Dedifferentiated amniotic fluid mesenchymal stem cell (primary cell): Measurements from ENCODE around the gene GJB5.
"Not testable (repeated sequence)": the region's sequence is repeated elsewhere in the genome, so short reads cannot be mapped to it uniquely, and the experiment has no call there.

ENCODE experiments used
- DNase-seq: peaks from one replicate; pipeline ENCODE4 v3.0.0-alpha.2; 2016; ENCODE audit errors: extremely low spot score

Gene GJB5

DNA sequence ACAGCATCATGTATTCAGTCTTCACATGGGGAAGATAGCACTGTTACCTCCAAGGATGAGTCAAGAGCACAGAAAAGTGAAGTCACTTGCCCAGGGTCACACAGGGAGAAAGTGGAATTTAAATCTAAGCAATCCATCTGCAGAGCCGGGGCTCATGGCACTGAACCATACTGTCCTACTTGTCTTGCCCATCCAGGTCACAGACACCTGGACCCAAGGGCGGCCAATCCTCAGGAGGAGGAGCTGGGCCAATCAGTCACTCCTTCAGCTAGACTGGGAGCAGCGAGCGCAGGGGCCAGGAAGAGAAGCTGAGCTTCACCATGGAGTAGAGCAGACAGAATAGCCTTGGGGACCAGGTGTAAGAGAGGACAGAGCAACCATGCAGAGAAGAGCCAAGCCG, 9.2 kb upstream of the GJB5 start:
- DNase-seq, result no peak

DNA sequence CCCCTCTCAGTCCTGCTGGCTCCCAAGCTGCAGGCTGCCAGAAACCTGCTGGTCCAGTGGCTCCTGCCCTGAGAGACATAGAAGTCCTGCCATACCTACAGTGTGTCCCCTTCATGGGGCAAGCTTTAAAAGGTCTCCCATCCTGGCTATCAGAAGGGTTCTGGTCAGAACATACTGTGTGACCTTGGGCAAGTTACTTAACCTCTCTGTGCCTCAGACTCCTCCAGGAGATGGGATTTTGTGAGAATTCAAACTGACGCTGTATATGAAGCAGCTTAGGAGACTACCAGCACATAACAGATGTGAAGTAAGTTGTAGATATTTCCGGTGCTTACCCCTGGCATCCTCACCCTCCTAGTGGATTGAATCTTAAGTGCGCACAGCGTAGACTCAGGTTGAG, 8.7 kb upstream of the GJB5 start:
- no peak for DNase-seq

DNA sequence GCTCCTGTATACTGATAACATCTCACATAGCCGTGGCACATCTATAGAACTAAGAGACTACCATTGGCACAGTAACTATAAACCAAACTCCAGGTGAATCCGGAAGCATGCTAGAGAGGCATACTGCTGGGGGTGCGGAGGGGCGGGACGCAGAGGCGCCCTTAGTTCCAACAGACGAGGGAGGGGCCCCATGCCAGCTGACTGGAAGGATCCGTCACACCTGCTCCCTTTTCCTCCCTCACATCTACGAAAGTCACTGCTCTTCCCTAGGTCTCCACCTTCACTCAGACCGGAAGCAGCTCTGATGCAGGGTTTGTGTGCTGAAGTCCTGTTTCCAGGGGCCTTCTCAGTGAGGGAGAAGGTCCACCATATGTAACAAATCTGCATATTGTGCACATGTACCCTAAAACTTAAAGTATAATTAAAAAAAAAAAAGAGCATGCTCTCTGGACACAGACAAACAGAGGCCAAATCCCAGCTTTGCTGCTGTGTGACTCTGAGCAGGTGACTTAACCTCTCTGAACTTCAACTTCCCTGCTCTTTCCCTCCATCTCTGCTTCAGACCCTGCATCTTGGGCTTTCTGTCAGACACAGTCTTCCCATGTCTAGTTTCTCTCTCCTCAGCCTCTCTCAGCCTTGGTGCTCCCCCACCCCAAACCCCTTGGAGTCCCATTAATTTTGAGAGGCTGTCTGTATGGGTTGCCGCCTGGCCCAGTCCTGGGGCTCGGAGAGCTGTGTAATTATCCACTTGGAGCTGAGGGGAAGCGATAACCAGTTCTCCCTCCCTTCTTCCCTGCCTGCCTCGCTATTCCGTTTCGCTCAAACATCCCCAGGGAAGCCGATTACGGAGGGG, 7.8 kb upstream of the GJB5 start:
- DNase-seq, result no peak

DNA sequence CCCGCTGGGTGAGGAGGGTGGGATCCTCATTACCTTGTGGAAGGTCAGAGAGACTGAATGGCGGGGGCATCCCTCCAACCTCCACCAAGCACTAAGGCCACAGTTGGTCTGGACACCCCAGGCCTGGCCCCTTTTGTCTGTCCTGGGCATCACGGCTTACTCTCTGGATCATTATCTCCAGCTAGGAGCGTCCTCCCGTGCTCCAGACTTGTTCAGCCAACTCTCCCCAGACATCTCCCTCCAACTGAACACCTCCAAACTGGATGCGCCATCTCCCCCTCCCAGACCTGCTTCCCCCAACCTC, 7.3 kb upstream of the GJB5 start:
- no peak for DNase-seq

DNA sequence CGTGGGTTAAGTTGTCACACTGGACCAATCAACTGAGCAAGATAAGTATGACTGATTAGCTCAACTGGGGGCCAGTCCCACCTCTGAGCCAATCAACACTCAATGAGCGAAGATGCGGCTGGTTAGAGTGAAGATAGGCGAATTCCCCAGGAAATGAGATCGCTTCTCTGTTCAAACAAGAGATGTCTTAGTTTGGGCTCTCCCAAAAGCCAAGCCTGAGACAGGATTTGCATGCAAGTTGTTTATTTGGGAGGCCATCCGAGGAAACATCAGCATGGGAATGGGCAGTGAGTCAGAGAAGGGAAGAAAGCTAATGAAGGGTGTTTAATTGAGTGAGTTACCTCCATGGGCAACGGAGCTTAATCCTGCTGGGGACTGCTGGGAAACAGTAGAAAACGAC, 4.9 kb upstream of the GJB5 start:
- no peak for DNase-seq

DNA sequence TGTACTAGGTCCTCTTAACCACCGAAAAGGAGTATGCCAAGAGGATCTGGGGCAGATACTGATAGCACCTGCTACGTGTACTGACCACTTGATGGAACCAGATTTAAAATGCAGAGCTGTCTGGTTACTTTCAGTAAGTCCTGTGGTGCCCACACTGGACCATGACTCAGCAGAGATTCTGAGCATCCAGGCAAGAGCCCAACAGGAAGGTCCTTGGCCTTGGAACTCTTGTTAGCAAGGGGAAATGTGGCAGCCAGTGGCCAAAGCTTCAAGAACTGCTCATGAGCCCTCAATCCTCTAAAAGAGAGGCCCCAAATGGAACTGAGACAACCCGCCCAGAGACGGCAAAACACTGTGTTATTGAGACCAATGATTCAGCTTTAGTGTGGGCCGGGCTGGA, 4.2 kb upstream of the GJB5 start:
- no peak for DNase-seq

DNA sequence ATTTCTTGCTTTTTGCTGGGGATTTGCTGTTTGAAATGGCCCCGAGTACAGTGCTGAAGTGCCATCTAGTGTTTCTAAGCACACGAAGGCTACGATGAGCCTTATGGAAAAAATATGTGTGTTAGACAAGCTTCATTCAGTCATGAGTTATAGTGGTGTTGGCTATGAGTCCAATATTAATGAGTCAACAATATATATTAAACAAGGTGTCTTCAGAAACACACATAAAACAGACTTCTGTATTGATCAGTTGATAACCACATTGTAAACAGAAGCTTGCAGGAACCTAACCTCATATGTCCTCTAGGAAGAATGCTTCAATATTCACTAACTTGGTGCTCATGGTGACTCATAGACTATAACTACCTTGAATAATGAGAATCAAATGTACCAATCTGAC, 1.7 kb upstream of the GJB5 start:
- no peak for DNase-seq

DNA sequence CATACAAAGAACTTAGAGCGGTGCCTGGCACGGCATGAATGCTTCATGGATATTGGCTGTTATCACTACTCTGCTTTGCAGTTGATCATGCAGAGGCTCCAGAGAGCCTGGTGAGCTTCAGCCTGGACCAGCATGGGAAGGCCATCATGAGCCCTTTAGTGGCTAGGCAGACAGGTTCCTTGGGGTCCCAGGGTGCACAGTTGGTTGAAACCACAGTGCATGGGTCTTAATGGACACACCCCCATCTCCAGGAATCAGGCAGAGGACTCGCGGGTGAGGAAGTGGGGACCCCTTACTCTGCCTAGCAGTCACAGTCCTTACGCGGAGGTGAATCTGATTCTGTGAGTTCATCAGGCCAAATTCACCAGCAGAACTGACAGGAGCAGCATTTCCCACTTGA, 1.1 kb downstream of the GJB5 start:
- no peak for DNase-seq

DNA sequence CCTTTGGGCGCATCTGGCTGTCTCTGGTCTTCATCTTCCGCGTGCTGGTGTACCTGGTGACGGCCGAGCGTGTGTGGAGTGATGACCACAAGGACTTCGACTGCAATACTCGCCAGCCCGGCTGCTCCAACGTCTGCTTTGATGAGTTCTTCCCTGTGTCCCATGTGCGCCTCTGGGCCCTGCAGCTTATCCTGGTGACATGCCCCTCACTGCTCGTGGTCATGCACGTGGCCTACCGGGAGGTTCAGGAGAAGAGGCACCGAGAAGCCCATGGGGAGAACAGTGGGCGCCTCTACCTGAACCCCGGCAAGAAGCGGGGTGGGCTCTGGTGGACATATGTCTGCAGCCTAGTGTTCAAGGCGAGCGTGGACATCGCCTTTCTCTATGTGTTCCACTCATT, 2.5 kb downstream of the GJB5 start:
- DNase-seq, result no peak

DNA sequence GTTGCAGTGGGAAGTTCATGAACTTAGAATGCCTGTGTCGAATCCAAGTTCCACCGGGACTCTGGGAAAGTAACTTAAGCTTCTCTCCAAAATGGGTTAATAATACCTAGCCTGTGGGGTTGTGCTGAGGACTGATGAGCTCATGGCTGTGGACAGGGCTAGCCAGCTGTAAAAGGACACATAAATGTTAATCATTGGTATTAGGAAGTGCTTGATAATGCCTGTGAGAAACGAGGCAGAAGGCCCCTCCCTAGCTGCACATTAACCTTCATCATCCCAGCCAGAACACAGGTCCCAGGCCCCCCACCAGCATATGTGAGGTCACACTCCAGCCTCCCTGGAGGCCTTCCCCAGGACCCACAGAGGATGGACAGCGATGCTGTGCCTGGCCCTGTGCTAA, 3.9 kb downstream of the GJB5 start:
- no peak for DNase-seq

DNA sequence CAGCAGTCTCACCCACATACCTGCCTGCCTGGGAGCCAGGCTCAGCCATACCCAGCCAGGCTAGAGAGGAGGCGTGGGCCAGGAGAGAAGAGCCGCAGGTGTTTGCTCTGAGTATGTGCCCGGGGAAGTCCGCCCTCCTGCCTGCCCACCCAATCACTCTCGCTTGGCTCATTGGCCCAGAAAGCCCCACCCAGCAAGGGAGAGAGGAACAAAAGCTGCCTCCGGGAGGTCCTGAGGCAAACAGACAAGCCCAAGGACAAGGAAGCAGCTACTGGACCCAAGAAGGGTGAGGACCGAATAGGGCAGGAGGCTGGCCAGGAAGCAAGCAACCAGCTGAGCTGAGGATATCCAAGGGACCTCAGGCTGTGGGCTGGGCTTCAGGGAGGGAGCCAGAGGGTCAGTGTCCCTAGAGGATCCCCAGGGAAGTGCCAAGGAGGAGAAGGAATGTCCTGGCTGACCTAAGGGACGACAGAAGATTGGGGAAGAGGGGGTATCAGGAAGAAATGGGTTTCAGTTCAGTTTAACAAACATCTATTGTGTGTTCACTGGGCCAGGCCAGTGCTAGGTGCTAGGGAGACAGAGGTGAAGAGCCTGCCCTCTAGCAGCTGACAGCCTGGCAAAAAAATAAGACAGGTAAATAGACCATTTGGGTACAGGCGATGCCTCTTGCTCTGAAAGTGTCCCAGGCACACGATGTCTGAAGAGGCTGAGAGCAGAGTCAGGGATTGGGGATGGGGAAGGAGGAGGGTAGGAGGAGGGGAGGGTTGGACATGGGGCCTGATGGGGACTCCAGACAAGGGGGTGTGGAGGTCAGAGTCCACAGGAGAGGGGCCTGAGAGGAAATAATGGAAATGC, 4.9 kb downstream of the GJB5 start, which contains the start of gene GJB4:
Gene GJB4 (plus strand): TSS at position 238 of the 855 bp plus-strand sequence. CDS start 1,515 bp downstream, outside the sequence.
- no peak for DNase-seq

DNA sequence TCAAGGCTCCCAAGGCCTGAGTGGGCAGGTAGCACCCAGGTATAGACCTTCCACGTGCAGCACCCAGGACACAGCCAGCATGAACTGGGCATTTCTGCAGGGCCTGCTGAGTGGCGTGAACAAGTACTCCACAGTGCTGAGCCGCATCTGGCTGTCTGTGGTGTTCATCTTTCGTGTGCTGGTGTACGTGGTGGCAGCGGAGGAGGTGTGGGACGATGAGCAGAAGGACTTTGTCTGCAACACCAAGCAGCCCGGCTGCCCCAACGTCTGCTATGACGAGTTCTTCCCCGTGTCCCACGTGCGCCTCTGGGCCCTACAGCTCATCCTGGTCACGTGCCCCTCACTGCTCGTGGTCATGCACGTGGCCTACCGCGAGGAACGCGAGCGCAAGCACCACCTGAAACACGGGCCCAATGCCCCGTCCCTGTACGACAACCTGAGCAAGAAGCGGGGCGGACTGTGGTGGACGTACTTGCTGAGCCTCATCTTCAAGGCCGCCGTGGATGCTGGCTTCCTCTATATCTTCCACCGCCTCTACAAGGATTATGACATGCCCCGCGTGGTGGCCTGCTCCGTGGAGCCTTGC, 6.4 kb downstream of the GJB5 start:
- no peak for DNase-seq

DNA sequence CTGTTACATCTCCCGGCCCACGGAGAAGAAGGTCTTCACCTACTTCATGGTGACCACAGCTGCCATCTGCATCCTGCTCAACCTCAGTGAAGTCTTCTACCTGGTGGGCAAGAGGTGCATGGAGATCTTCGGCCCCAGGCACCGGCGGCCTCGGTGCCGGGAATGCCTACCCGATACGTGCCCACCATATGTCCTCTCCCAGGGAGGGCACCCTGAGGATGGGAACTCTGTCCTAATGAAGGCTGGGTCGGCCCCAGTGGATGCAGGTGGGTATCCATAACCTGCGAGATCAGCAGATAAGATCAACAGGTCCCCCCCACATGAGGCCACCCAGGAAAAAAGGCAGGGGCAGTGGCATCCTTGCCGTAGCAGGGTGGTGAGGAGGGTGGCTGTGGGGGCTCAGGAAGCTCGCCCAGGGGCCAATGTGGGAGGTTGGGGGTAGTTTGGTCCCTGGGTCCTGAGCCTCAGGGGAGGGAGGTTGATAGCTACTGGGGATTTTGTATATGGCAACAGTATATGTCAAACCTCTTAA, 7.0 kb downstream of the GJB5 start:
- DNase-seq, result no peak

DNA sequence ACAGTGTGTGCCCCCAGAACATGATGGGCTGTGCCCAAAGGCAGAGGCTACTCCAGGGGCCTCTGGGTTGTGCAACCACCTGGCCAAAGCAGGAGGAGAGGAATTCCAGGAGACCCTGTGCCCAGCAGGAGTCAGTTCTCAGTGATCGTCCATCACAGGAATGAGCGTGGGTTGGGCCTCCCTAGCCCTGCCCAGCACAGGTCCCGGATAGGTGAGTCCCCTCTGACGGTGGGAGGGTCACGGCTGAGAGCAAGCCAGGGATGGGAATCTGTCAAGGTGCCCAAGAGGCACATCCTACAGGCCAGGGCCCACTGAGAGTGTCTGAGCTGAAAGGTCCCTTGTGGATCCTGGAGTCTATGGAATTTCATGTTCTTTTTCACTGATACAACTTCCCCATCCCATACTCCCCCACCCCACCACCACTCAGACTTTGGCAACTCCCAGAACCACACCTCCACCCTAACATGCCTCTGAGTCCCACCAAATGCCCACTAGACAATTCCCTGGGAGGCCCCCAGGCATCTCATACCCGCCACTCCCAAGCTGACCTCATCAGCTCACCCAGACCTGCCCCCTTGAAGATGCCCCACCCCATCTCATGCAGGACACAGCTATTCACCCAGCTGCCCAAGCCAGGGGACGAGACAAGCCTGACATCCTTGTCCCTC, 7.8 kb downstream of the GJB5 start:
- no peak for DNase-seq

DNA sequence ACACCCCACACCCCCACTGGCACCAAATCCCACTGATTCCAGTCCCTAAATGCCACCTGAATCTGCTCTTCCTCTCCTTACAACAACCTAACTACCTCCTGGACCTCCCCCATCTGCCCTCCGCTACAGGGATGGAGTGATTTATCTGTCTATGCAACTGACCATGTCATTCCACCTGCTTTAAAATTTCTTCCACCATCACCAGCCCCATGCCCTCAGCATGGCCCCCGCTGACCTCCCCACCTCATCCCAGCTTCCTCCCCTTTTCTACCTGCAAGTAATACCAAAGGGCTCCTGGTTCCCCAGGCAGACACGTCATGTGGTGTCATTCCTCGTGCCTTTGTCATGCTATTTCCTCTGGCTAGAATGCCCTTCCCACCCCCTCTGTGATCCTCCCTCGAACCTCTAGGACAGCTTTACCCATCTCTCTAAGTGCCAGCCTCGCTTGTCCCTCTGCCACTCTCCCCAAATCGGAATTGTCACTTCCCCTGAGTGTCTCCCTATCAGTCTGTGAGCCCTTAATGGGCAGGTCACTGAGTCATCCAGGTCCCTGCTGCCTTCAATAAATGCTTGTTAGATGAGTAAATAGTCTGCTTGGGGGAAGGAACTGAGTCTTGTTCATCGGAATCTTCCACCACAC, 8.4 kb downstream of the GJB5 start:
- no peak for DNase-seq

DNA sequence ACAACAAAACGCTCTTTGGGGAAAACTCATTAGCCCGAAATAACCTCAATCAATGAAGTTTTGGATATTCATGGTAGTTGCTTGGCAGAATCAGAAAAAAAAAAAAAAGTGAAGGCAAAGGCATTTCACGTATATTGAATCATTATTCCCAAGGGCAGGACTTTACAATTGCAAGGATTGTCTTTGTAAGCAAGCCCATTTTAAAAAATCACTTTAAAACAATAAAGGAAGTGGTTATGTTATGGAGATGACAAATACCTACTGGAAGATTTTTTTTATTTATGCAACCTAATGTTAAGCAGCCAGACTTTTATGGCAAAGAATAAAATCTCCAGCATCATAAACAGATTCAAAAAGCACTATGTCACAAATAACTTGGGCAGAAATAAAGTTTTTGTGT, 14.0 kb downstream of the GJB5 start:
- no peak for DNase-seq

DNA sequence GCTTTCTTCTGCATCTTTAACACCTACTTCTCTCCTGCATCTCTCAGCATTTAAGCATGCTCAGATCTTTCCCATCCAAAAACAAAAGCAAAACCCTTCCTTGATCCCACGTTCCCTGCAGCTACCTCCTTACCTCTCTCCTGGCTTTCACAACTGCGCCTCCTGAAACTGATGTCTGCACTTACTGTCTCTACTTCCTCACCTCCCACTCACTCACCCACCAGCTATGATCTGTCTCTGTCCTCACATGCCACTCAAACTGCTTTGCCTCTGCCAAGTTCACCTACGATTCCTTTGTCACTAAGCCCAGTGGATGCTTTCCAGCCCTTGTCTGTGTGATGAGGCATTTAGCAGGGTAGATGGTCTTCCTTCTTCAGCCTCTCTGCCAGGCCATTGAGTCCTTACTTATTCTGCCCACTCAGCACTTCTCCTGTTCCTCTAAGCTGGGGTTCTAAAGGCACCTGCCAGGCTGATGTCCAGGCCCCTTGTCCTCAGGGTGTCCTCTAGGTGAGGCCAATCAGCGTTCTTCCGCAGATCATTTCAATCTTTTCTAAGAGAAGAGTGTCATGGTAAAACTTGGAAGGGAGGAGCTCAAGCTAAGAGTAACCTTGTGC, 16.2 kb downstream of the GJB5 start:
- DNase-seq, result no peak

DNA sequence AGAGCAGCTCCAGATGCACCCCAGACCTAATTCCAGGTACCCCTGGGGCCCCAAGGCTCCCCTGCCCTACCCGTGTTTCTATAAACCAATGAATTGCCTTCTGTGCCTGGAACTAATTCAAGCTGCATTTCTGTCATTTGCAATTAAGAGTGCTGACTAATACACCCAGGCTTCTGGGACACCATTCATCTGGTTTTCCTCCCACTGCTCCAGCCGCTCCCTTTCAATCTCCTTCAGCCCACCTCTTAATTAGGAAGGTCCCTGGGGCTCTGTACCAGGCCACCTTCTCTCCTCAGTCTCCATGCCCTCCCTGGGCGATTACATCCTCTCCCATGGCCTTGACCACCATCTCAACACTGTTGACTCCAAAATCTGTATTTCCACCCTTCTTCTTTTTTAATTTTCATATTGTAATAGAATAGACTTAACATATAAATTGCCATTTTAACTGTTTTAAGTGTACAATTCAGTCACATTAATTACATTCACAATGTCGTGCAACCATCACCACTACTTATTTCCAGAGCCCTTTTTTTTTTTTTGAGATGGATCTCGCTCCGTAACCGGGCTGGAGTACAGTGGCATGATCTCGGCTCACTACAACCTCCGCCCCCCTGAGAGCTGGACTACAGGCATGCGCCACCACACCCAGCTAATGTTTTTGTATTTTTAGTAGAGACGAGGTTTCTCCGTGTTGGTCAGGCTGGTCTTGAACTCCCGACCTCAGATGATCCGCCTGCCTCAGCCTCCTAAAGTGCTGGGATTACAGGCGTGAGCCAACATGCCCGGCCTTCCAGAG, 16.9 kb downstream of the GJB5 start:
- DNase-seq, result no peak

DNA sequence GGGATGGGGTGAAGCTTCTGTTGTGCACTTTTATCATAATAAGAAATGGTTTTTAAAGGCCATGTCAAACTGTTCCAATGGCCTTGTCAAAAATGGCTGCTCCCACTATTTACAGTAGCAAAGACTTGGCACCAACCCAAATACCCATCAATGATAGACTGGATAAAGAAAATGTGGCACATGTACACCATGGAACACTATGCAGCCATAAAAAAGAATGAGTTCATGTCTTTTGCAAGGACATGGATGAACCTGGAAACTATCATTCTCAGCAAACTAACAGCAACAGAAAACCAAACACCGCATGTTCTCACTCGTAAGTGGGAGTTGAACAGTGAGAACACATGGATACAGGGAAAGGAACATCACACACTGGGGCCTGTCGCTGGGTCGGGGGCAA, 18.3 kb downstream of the GJB5 start:
- not testable (repeated sequence) for DNase-seq

DNA sequence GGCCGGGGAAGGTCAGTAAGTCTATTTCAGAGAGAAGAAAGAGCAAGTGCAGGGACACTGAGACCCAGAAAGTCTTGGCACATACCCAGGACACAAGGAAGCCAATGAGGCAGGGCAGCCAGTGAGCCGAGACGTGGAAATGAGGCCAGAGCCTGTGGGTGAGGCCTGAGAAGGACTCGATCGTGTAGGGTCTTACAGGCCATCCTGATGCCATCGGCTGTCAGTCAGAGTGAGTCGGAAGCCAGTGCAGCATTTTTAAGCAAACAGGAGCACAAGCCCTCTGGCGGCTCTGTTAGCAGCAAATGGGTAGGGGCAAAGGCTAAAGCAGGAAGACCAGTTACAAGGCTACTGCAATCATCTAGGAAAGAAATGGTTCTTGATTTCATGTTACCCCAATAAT, 20.1 kb downstream of the GJB5 start:
- DNase-seq, result no peak
